Measurements from ENCODE around the gene CLIP3.

GRCh38 chr19:36064826-36065225, 32.2 kb upstream of the CLIP3 start:
- no peak for TF ChIP-seq CTCF (IDR thresholded peaks at IDR 0.05)
- no peak for TF ChIP-seq POLR2A (IDR thresholded peaks at IDR 0.05)

All from right lobe of liver (tissue), 4 donors.